Stimulated activated CD8-positive, alpha-beta memory T cell treated with anti-CD3 and anti-CD28 coated beads, Interleukin-7, amount 100 ng/mL, for 48 hours (primary cell): ENCODE results near the gene UST.
"Not testable (repeated sequence)": the region's sequence is repeated elsewhere in the genome, so short reads cannot be mapped to it uniquely, and the experiment has no call there.

Experiments
- DNase-seq, 2 donors: peaks; one replicate each; pipeline ENCODE4 v3.0.0-alpha.2; 2020; ENCODE audit warnings: low read depth in 1 of 2; ENCODE audit errors: extremely low read depth in 1 of 2

Gene UST

DNA sequence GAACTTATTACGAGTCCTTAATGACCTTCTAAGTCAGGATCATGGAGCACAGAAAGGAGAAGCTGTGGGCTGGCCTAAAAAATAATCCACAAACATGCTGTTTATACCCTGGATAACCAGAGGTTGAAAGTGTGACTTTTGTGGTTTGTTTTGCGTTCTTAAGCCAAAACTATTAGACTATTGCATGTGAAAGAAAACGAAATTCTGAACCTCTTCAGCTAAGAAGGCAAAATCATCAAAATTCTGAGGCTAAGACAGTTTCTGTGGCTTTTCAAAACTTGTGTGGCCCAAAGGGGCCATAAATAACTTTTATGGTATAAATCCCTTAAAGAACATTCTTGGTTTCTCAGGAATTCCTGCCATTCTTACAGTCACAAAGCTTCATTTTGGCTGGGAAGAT lies 251.0 kb downstream of the UST start:
- no peak for DNase-seq

- DNase-seq: no peak
These were observed 251.9 kb downstream of the UST start for GRCh38 chr6:148998704-148999103.

DNA sequence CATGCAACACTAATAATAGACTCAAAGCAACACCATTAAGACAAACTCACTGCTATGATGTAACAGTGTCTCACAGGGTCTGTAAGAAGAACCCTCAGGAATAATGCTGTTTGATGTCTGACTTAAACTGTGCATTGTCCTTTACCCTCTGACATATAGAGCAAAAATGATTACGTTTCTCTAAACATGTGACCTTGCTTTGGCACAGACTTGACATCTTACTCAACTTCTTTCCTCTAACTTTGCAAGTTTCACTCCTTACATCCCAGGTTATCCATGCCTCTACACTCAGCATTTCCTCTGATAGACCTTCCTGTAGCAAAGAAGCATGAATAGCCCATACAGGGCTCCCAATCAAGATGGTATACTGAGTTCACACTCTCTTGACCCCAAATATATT lies 252.7 kb downstream of the UST start:
- DNase-seq: no peak

DNA sequence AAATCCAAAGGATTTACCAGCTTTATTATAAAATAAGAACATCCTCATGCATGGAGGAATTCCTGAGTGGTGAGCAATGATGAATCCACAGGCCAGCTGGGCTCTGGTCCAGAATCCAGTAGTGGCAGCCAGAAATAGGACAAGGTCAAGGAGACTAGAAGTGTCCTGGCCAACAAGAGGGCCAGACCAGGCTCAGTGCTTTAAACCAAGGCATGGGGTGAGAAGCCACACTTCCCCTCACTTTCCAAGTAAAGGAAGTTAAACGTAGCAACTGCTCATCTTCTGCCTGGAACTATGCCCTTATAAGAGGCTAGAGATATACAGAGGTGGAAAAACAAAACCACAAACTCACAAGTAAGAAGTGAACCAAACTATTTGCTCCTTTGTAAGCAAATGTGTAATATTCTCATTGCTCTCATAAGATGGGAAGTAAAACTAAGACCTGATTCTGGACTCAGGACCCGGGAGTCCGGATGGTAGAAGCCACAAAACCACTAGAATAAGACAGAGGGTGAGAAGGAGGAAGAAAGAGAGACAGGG lies 253.2 kb downstream of the UST start:
- DNase-seq: no peak

DNA sequence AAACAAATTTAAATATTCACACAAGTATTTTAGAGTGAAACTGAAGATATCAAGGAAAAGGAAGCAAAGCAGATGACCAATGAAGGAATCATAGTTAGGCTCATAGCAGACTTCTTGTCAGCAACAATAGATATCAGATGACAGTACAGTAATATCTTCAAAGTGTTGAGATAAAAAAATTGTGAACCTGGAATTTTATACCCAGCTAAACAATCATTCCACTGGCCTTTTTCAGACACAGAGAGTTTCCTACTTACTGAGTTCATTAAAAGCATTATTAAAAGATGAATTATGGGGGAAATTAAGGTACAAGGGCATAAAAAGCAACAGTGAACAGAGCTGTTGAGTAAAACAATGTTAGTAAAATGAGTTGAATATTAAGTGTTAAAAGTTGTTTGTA lies 254.6 kb downstream of the UST start:
- DNase-seq: no peak

DNA sequence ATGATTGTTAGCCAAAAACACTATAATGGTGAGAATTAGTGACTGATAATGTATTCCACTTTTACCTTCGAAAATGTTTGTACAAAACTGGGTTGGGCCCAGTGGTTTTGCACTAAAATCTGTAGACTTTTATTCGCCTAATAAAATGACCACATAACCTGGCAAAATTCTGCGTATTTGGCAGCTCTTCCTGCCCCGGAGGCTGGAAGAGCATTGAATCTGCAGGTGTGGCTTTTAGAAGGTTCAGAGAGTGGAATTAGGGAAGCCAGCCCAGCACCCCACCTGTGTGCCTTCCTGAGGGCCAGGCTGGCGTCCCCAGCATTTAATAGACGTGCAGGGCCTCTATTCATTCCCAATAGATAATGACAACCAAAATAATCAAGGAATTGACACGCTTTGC lies 256.7 kb downstream of the UST start:
- no peak for DNase-seq

GRCh38 chr6:149004664-149005063 lies 257.8 kb downstream of the UST start:
- no peak for DNase-seq

GRCh38 chr6:149006236-149006635 lies 259.4 kb downstream of the UST start:
- DNase-seq: not testable (repeated sequence)

GRCh38 chr6:149006671-149007070 lies 259.8 kb downstream of the UST start:
- no peak for DNase-seq

GRCh38 chr6:149007846-149008245 lies 261.0 kb downstream of the UST start:
- no peak for DNase-seq

- DNase-seq: no peak
These were observed 261.9 kb downstream of the UST start for GRCh38 chr6:149008741-149009140.

GRCh38 chr6:149012040-149012545 lies 265.3 kb downstream of the UST start:
- DNase-seq: no peak

- DNase-seq: no peak
These were observed 266.9 kb downstream of the UST start for GRCh38 chr6:149013586-149014344.

DNA sequence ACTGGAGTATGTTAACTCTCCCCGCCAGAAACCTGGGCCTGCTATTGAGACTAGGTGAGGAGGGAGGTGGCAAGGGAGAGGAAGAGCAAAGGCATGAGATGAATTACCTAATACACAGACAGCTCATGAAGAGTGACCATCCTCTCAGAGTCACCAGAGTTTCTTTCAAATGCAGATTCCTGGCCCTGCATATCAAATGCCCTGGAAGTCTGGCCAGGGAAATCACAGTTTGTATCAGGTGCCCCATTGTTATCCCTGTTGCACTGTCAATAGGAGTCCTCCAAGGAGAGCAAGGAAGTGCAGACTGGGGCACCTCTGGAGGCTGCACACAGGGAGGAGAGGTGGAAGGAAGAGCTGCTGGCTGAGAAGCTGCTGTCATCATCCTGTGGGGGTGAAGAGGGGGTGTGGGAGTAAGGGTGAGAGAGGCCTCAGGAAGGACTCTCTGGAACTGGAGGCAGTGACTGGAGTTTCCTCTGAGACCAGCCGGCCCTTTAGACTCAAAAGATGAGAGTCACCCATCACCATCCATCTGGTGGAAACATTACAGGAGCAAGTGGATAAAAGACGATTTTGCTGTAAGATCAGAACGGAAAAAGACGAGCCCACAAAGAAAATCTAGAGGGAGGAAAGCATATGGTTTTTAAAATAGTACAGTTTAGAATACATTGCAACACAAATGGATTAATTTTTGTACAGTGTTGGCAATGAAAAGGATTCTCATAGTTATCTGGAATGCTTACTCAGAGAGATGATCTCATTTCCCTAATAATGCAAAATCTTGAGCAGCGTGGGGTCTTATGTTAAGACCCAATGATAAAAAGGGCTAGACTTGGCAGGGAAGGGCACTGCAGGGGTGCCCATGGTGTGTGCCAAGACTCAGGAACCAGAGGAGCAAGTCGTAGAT lies 268.1 kb downstream of the UST start:
- no peak for DNase-seq

GRCh38 chr6:149015535-149016525 lies 269.0 kb downstream of the UST start:
- DNase-seq: no peak

GRCh38 chr6:149016716-149017115 lies 269.9 kb downstream of the UST start:
- no peak for DNase-seq

GRCh38 chr6:149020319-149020718 lies 273.5 kb downstream of the UST start:
- no peak for DNase-seq

DNA sequence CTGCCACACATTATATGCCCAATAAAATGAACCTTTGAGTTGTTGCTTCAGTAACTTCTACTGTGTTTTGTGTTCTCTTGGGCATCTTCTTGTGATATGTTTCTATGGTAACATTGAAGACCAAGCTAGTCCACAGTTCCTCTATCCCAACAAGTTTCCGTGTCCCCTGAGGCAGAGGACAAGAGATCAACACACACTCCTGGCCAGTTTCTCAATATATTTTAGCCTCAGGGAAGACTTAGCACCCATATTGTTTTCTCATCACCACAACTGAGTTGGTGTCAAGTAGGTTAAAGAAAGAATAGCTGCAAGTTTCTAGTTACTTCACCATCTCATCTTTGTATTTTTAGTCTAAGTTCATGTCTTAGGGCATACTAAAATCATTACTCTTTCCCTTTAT lies 277.5 kb downstream of the UST start:
- DNase-seq: no peak

DNA sequence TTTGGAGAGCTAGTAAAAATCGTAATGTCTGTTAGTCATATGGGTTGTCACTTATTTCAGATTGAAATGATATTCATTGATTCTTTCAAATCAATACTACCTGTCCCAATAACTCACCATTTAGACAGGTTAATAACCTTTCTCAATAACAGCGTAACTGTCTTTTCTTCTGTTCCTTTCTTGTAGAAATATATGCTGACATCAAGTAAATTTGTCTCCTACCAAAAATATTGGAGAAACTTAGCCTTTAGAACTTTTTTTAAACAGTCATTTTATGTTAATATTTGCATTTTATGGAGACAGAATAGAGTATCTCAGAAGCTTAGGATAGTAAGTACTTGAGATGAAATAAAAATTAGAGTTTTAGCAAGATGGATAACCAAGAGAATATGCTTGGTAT lies 278.2 kb downstream of the UST start:
- DNase-seq: no peak

GRCh38 chr6:149026530-149026942 lies 279.7 kb downstream of the UST start:
- no peak for DNase-seq
